Stimulated activated CD8-positive, alpha-beta memory T cell treated with anti-CD3 and anti-CD28 coated beads, Interleukin-15, amount 100 ng/mL, for 1 hour (primary cell): Measurements from ENCODE around the gene THSD7A.

ENCODE experiments used
- DNase-seq: peaks from one replicate; pipeline ENCODE4 v3.0.0-alpha.2; 2020; ENCODE audit warnings: low read depth

Gene THSD7A

DNA sequence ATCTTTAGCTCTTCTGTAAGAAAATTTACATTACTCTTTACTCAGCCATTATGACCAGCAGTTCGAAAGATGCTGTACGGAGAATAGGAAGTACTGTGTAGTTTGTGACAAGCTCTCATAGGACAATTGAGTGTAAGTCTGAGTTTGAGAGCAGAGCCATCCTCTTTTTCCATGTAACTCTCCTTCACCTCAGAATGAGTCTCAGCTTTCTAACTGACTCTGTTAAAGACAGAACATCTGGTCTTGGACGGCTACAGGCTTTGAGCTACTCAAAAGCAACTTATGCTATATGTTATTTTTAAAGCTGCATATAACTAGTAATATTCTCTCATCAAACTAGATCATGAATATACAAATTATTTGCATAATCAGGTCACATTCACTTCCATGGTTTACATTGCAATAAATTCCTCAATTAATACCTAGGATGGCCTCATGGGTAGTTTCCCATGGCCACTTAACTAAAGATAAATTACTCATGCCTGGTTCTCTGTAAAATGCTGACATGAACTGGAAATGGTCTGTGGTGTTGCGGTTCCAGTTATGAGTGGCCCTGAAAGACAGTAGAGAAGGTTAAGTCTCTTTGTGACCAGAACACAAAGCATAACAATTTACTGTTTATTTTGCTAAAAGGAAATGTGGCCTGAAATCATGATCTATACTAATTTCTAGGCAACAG lies 499.7 kb downstream of the THSD7A start:
- DNase-seq, result no peak

DNA sequence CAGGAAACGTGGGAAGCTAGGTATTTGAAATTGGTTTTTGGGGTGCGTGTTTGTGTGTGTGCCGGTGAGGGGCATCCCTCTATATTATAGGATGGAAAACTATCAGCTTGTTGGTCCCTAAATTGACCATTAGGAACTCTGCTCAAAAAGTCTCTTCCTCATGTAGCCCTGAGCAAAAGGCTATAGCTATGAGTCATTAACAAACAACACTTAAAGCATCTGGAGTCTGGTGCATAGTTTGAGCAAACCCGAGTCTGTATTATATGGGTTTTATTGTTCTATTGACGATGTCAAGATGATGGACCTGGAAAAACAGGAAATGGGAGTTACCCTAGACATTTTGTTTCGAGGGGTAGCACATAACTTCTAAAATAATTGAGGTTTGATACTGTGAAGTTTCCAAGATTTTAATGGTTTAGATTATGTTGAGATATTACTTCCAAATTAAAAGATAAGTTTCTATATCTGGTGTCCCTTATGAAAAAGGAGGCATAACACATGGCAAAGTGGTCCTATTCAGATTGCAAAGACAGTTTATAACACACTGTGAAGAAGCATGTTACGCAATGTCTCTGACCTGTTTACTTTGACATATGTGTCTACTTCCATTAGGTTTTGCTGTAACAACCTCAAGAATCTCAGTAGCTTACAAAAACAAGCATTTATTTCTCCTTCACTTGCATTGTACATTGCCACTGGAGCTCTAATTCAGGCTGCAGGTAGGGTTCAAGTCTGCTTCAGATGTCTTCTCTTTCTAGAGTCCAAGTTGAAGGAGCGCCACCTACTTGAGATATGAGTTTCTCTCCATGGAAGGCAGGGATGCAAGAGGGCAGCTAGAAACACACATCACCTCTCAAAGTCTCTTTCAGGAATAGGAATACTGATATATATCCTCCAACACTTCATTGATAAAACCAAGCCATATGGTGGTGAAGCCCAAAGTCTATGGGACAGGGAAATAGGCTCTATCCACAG lies 500.6 kb downstream of the THSD7A start:
- DNase-seq, result no peak

DNA sequence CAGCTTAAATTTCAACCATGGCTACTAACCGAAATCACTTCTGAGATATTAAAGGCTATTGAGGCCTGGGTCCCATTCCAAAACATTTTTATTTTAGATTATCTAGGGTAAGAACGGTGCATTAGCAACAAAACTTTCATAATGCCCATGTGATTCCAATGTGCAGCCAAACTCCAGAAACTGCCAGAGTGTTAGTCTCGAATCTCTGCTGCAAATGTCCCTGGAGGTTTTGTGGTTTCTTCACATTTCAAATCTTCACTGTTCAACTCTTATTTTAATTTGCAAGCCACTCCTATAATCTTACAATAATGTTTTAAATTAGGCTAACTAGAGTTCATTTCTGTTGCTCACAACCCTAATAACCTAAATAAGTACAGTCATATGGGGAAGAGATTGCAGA lies 501.3 kb downstream of the THSD7A start:
- no peak for DNase-seq

DNA sequence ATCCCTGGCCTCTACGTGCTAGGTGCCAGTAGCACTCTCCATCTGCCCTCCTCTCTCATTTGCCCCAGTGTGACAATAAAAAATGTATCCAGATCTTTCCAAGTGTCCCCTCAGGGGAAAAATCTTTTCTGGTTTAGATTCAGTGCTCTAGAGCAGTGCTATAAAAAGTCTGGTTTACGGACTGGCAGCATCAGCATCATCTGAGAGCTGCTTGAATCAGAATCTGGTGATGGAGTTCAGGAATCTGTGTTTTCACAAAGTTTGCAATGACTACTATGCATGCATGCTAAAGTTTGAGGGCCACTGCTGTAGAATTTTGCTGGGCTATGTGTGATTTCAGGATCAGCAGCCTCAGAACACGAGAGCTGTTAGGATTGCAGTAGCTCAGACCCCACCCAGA lies 501.8 kb downstream of the THSD7A start:
- DNase-seq, result no peak

DNA sequence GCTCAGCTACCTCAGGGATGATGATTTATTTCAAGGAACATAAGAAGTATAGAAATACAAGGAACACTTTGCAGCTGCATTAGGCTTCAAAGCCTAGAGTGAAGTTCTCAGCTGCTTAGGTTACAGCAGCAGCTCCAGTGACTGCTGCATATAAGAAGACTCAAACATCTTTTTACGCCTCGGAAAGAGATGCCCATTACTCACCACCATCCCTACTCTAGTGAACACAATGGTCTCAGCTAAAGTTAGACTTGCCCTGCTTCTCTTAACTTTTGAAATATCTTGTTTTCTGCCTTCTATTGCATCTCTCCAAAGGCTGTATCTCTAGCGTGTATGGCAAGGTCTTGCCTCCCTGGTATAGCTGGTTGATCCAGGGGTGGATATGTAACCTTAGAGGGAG lies 502.4 kb downstream of the THSD7A start:
- DNase-seq, result no peak

DNA sequence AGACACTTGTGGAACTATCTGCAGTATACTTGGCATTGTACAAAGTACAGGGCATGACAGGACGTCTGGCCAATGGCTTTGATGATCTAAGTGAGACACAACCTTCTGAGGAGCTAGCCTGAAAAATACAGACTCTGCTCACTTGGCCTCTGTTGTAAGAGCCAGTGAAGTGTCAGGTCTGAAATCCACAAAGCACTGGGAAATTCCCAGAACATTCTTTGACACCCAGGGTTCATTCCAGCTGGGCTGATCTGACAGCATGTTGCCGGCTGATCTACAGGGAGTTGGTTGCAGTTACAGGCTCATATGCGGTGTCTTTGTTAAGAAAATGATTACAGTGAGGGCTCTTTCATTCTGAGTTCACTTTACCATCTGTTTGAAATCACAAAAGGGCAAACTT lies 503.7 kb downstream of the THSD7A start:
- DNase-seq, result no peak

DNA sequence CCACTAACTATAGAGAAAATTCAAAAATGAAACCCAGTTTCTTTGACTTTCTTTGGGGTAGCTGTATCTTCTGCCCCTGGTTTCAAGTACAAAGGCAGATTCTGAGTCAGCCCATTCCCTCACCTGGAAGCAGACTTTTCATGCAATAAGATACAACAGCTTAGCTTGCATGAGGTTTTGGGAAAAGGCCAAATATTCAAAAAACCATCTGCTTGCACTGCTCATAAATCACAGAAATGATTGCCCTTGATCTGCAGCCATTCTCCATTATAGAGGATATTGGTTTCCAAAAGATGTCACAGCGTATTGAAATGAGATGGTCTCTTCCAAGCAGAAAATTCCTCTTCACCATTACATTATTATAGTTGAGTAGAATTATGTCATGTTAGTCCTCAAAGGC lies 504.4 kb downstream of the THSD7A start:
- no peak for DNase-seq
